ENCODE data around the gene ABCC4.

The ABCC4 gene

DNA sequence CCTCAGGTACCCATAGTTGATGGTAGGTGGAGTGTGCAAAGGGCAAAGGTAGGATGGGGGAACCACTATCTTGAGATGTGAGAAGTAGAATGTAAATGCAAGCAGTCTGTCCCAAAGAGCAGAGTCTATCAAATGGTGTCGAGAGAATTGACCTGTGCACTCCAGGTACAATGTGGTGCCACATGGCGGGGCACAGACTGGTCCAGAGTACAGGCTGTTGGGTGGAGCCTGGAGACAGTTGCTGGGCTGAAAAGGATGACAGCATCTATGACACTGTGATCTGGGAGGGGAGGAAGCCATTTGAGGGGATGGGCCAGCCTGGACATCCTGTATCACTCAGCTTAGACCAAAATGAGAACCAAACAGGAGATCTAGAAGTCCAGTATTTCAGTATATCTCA is 180.6 kb downstream of the ABCC4 start:
- no peak for DNase-seq (ENCODE audit: low read depth in 3 of 3)

DNA sequence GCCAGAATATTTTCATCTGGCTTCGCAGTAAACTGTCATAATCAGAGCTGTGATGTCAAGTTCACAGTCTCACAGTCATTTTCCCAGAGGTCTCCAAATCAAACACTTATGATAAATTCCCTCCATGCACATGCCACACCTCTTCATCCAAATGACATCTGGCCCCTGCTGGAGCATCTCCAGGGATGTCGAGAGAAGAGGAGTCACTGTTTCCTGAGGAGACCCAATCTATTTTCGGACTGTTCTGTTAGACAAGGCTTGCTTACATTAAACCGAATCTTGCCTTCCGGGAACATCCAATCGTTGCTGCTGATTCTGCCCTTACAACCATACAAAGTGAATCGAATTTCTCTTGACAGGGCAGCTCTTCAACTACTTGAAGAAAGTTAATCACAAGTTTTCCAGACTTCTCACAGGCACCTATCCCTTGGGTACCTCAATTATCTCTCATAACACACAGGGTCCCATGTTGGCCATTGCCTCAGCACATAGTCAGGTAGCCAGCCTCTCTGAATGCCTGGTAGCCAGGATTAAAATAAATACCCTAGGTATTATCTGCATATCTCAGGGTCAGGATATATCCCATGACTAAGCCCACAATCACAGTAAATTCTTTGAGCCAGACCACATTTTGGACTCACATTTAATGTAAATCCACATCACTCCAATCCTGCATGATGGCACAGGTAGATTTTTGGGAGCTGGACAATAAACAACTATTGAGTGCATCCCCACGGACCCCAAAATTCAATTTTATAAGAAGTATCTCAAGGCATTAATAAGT is 182.5 kb downstream of the ABCC4 start:
- DNase-seq (ENCODE audit: low read depth in 3 of 3) = no peak

DNA sequence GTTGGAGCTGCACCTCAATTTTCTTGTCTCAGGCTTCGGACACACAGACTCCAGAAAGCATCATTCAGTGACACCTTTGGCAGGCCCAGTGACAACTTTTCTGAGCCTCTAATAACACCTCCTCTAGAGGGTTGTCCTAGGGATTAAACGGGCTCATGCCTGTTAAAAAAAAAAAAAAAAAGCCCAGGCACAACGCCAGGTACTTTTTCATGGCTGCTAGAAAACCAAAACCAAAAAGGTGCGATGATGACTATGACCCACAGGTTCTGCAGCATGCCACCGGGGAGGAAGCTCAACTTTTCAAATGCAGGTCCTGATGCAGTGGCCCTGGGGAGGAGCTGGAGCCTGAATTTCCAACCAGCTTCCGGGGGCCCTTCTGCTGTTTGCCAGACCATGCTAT is 184.2 kb downstream of the ABCC4 start:
- DNase-seq (ENCODE audit: low read depth in 3 of 3) = no peak

DNA sequence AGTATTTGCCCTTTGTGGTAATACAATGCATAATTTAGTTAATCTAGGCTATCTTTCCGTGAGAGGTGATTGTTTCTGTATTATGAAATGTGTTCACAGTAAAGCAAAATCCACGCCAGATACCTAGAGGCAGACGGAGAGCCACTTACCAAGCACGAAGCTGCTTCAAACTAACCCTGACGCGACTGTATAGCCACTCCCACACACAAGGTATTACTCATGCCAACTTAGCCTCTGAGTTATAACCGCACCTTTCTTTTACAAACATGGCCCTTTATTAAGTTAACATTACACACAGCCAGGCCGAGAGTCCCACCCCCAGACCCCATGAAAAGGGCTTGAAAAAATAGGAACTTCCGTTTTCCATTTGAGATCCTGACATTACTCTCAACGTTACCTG is 185.7 kb downstream of the ABCC4 start:
- no peak for DNase-seq (ENCODE audit: low read depth in 3 of 3)

DNA sequence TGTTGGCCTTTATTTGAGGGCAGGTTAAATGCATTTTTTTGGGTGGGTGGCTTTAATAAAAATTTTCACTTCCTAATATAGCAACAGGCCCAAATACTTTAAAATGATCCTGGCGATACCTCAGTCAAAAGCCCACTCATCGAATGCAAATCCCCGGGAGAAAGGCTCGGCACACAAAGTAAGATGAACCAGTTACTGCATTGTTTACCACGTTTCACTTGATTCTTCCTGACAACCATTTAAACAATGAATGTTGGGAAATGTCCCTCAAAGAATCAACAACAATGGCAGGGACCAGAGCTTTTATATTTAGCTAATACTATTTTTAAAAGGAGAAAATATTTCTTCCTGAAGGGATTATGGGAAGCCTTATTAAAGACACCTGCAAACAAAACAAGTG is 187.7 kb downstream of the ABCC4 start:
- DNase-seq (ENCODE audit: low read depth in 3 of 3) = no peak

DNA sequence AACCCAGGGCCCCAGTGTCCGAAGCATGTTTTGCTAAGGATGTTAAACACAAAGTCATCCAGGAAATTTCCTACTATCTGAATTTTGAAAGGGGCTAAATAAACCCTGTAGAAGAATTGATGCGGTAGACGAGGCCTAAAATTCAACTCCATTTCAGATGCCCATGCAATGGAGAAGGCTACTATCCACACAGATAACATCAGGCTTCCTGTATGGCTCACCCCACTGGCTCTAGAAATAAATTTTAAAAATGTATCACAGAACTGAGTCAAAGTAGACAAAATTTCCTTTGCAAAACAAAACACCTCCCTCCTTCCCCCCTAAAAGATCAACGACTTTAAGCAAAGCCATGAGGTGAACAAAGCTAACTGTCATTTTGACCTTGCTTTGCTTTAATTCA is 188.4 kb downstream of the ABCC4 start:
- DNase-seq (ENCODE audit: low read depth in 3 of 3) = no peak

DNA sequence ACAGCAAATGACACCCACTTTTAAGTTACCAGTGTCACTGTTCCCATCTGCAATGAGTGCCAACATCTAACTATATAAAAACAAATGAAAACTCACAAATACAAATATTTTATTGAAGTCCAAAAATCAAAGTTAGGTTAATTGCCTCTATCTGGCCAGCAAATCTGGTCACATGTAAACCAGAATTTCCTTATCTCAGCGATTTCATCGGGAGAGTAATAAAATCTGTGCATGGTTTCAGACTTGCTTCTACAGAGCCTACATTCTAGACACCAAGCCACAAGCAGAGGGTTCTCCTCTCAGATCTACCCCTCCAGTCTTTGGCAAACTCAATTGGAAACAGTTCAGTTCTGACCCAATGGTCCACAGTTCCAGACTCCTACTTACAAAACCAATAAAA is 189.6 kb downstream of the ABCC4 start:
- DNase-seq (ENCODE audit: low read depth in 3 of 3) = no peak

DNA sequence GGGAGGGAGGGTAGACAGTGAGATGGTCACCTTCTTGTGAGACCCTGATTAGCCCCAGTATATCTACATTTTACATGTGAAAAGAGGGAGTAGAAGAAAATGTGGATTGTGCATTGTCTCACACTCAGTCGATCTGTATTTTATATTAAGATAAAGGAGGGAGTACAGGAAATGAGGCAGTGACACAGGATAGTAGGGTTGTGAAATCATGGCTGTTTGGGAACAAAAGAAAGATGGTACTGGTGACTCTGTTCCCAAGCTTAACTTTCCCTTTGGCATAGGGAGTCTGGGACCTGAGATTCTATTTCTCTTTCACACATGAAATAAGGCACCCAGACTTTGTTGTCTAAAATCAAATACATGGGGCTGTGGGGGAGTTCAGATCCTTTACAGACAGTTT is 194.7 kb downstream of the ABCC4 start:
- DNase-seq (ENCODE audit: low read depth in 3 of 3) = no peak

DNA sequence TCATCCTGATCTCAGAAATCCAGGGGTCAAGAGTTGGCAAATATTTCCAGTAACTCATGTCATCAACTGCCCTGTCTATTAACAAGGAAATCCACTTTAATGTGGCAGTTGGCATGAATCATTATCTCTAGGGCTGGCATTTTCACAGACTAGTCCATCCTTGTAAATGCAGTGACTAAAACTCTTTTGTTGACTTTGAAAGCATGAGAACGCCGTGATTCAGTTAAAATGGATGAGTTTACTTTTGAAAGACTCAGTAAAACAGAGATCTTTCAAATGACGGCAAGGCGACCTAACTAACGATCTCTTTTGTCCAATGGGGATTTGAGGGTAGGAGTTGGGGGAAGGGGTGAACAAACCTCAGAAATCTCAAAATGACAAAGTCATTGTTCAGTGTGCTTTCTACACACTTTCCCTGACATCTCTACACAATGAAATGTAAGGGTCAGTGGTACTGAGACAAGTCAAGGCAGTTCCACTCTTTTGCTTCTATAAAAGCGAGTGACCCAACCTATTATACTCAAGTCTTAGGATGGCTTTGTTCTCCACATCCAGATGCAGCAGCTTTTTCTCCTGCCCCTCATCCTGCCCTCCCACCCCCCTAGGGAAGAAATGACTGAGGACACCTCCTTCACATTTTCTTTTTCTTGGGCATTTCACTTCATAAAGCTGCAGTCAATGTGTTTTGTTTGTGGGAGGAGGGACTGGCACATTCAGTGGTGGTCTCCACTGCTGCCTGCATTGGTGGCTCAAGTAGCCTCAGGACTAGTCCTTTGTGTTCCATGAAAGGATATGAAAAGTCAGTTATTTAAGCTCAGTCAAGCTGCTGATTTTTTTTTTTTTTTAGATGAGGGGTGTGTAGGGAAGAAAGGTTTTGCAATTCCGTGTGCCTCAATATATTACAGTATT is 200.5 kb downstream of the ABCC4 start:
- no peak for DNase-seq (ENCODE audit: low read depth in 3 of 3)

DNA sequence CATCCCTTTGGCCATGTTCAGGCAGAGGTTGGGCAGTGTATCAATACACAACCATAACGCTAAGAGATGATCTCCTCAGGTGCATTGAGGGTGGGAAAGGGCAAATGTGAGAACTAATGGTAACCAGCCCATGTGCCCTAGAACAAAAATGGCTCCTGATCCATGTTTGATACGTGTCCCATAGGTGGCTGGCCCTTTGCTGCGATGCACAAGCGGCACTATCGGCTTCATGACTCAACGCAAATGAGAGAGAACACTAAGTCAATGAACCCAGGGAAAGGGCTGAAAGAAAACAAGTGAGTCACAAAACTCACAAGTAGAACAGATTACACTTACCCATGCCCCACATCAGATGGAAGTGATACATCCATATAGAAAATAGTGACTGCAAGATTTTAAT is 201.7 kb downstream of the ABCC4 start:
- no peak for DNase-seq (ENCODE audit: low read depth in 3 of 3)

DNA sequence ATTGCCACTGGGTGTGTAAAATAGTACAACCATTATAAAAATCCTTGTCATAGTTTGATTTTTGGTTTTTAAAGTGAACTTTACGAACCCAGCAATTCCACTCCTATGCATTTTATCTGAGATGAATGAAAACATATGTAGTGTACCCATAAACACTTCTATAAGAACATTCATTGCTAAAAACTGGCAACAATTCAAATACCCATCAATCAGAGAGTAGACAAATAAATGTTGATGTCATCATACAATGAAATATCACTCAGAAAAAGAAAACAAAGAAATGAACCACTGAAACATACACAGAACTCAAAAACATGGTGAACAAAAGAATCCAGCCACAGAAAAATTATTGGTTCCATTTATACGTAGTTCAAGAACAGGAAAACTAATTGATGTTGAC is 202.3 kb downstream of the ABCC4 start:
- DNase-seq (ENCODE audit: low read depth in 3 of 3) = no peak

DNA sequence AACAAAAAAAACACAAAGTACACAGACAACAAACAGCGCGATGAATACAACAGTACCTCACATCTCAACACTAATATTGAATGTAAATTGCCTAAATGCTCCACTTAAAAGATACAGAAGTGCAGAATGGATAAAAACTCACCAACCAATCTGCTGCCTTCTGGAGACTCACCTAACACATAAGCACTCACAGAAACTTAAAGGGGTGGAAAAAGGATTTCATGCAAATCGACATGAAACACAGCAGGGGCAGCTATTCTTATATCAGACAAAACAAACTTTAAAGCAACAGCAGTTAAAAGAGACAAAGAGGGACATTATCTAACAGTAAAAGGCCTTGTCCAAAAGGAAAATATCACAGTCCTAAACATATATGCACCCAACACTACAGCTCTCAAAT is 209.5 kb downstream of the ABCC4 start:
- no peak for DNase-seq (ENCODE audit: low read depth in 3 of 3)

DNA sequence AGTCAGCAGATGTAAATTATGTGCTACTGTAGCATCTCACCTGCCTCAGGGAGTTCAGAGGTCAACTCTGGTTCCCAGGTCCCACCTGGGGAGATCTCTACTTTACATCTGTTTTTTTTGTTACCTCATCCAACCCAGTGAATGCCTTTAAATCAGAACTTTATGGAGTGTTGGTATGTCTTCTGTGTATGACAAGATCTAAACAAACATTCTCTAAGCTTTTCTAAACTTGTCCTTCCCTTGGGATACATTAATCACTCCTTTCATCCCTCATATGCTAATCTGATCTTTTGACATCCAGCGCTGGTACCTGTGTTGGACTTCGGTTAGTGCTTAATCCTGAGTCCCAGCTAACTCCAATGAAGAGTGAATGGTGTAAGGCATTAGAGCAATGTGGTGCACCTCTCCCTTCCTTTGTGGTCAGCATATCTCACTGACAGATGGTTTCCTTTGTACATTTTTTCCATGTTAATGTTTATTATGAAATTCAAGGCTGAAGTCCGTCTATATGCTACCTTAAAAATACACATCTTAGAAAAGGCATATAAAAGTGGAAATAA is 213.4 kb downstream of the ABCC4 start:
- no peak for DNase-seq (ENCODE audit: low read depth in 3 of 3)

DNA sequence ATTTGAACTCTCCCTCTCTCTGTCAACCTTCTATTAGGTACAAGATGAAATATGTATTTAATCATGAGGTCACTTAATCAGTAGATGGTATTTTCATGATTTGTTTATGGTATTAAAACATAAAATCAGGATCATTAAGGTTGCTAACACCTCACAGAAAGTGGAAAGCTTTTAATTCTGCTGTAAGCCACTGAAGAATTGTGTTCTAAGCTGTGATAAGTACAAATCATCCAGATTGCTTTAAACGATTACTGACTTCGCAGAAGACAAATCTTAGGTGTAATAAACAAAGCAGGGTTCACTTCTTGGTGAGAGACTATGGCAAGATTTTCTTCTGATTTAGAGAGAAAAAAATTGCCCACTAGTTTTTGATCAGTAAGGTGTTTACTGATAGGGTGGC is 214.5 kb downstream of the ABCC4 start:
- no peak for DNase-seq (ENCODE audit: low read depth in 3 of 3)

DNA sequence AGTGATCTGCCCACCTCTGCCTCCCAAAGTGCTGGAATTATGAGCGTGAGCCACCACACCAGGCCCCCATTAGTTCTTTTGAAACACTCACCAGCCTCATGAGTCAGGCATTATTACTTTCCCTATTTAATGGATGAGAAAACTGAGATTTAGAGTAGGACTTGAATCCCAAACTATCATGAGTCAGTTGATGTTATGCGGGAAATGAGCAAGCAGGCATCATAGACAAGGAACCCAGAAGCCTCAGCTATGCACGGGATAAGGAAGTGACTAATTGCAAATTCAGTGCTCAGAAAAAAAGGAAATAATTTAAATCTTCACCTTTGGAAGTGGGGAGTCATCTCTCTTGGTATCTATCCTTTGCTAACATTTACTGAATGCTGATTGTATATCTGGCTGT is 217.5 kb downstream of the ABCC4 start:
- no peak for DNase-seq (ENCODE audit: low read depth in 3 of 3)

DNA sequence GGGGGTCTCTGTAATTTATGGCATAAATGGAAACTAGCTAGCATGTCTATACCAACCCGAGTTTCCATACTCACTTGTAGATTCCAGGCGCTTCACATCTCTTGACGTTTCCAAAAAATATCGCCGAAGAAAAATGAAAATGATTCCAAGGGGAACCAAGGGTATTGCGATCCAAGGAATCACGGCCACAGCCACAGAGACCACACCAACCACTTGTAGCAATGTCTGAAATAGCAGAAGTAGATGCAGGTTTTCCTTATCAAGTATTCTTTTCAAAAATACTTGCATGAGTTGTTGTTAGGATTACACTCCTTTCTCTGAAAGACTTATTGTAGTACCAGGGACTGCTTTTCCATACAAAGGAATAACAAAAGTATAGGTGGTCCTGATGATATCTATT is 218.2 kb downstream of the ABCC4 start:
- no peak for DNase-seq (ENCODE audit: low read depth in 3 of 3)

DNA sequence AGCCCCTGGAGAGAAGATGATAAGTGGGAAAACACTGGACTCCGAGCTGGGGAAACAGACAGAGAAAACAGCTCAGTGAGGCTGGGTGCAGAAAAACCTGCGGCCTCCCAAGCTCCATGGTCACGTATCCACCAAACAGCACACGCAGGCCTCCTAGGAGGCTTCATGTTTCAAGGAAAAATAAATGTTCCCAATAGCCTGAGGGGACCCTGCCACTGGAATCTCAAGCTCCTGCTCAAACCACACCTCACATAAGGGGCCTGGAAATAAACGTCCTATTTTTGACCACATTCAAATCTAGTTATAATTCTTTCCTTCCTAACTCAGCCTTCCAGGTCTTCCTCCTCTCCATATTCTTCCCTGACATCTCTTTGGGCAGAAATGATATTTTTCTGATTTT is 225.7 kb downstream of the ABCC4 start:
- no peak for DNase-seq (ENCODE audit: low read depth in 3 of 3)

DNA sequence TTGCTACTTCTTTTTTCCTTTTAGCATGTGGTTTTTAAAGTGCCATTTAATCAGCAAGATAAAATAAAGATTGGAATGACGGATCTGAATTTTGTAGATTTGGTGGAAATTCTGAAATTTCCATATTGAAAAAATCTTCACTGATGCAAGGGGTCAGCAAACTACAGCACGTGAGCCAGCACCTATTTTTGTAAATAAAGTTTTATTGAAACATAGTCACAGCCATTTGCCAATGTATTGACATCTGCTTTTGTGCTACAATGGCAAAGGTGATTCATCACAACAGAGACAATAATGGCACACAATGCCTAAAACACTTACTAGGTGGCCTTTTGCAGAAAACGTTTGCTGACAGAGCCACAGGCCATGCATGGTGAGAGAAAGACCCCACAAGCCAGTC is 226.4 kb downstream of the ABCC4 start:
- DNase-seq (ENCODE audit: low read depth in 3 of 3) = no peak

DNA sequence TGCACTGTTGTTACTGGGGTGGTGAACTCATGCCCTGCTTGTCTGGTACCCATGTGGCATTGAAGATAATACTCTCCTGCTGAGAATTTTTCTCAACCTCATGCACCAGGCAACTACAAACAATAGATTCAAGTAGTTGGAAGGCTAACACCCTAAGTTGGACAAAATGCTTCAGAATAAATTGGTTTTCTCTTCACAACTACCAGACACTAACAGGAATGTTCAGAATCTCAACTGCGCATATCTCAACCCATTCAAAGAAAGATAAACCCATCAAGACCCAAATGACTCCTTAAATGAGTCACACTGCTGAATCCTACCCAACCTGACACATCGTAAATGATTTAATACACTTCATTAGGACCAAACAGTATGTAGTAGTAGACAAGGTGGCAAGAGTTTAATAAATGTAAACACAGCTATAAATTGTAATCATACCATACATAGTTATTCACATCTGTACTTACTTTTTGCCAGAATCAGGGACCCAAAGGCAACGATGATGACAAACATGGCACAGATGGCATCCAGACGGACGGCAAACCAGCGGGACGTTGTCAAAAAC is 227.4 kb downstream of the ABCC4 start:
- no peak for DNase-seq (ENCODE audit: low read depth in 3 of 3)

DNA sequence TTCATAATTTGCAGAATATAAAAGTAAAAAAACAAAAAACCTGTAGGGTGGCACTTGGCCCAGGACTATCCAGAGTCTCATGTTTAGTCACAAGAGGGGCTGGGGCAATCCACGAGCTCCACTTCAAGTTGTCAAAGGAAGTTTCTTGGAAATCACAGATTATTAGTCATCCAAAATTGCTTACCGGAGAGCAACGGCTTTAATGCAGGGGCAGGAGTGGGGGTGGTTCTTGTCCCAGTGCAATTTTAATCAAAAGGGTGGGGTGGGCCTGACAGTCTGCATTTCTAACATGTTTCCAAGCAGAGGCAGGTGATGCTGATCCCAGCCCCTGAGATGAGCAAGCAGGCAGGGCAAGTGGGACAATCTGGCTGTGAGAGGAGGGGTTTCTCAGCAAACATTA is 233.9 kb downstream of the ABCC4 start:
- DNase-seq (ENCODE audit: low read depth in 3 of 3) = no peak

DNA sequence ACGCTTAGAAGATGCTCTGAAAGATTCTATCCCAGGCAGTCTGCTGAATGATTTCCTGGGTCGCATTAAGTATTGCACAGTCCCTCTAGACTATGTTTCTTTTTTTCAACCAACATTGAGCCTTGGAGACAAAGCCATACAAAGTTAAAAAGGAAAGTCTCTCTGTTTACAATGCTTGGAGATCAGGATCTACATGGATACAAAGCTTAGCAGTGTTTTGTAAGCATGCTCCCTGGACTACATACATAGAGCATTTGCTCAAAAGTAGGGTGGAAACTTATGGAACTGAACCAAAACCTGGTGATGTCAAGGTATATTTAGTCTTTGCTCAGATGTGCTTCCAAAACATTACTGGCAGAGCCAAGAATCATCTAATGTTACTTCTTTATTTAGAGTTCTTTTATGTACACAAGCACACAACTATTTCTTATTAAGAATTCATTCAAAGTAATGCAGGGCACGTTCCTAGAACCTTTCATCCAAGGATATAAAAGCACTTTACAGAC is 241.2 kb downstream of the ABCC4 start:
- no peak for DNase-seq (ENCODE audit: low read depth in 3 of 3)

DNA sequence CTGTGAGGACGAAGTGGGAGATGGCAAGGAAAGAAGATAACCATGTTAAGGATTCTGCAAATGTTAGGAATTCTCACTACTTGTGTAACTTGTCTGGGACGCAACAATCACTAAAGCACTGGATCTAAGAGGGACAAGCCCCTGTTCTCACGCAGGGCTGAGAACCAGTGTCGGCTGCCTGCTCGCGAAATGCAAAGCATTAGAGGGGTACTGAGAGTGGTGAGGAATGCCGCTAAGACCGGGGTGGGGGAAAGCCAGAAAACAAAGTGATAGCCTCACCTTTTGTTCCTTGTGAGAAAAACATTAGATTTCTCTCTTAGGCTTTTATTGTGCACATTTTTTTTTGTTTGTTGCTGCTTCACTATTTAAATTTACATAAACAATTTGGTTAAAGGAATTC is 241.9 kb downstream of the ABCC4 start:
- no peak for DNase-seq (ENCODE audit: low read depth in 3 of 3)
